AG09319 (cell line): Measurements from ENCODE around the gene INHBE.

ENCODE experiments used
- DNase-seq: peaks from one replicate; pipeline ENCODE4 v3.0.0-alpha.2; 2010; ENCODE audit warnings: low read depth; ENCODE audit errors: extremely low read depth
- CTCF ChIP-seq: IDR thresholded peaks from 2 replicates; pipeline ENCODE4 v1.5.1; 2011; ENCODE audit warnings: low read depth, mild to moderate bottlenecking, inconsistent platforms, low read length, moderate library complexity

INHBE gene

GRCh38 chr12:57469296-57470164 lies 14.4 kb downstream of the INHBE start:
- TF ChIP-seq CTCF: no peak
- DNase-seq: no peak

GRCh38 chr12:57470286-57470969 lies 15.3 kb downstream of the INHBE start:
- TF ChIP-seq CTCF: no peak
- DNase-seq: no peak

- DNase-seq: no peak
- TF ChIP-seq CTCF: no peak
Observed at GRCh38 chr12:57470970-57471656, 16.0 kb downstream of the INHBE start.

GRCh38 chr12:57471661-57472060 lies 16.6 kb downstream of the INHBE start:
- DNase-seq: no peak
- TF ChIP-seq CTCF: no peak

GRCh38 chr12:57472391-57472790 lies 17.3 kb downstream of the INHBE start:
- DNase-seq: no peak
- no peak for TF ChIP-seq CTCF

- DNase-seq: no peak
- TF ChIP-seq CTCF: no peak
Observed at GRCh38 chr12:57473392-57473791, 18.3 kb downstream of the INHBE start.

GRCh38 chr12:57473886-57474285 lies 18.8 kb downstream of the INHBE start:
- TF ChIP-seq CTCF: no peak
- DNase-seq: no peak
